Skeletal muscle satellite cell (primary cell): ENCODE results near the gene LKAAEAR1.
A peak's percentile ranks its signal among the peaks of the same experiment; 100 is the strongest.

Experiments used
- H3K27me3 ChIP-seq: 2 replicates; pipeline ENCODE4 v1.7.0; 2013; ENCODE audit warnings: low read length; ENCODE audit not compliant: control insufficient read depth, insufficient read depth
- H3K36me3 ChIP-seq: 2 replicates; pipeline ENCODE4 v1.7.0; 2013; ENCODE audit warnings: mild to moderate bottlenecking, control low read depth, low read length; ENCODE audit not compliant: insufficient read depth
- H3K4me1 ChIP-seq: 2 replicates; pipeline ENCODE4 v1.7.0; 2013; ENCODE audit warnings: low read length; ENCODE audit not compliant: control insufficient read depth, insufficient read depth
- H3K4me2 ChIP-seq: 2 replicates; pipeline ENCODE4 v1.7.0; 2013; ENCODE audit warnings: mild to moderate bottlenecking, low read length
- H3K4me3 ChIP-seq: 2 replicates; pipeline ENCODE4 v1.7.0; 2013; ENCODE audit warnings: low read length
- H3K9ac ChIP-seq: 2 replicates; pipeline ENCODE4 v1.7.0; 2013; ENCODE audit warnings: mild to moderate bottlenecking, low read depth, low read length, moderate library complexity
- H3K9me3 ChIP-seq: replicated peaks from 2 replicates; pipeline ENCODE4 v1.7.0; 2013; ENCODE audit warnings: mild to moderate bottlenecking, control low read depth, low read length

Gene LKAAEAR1

DNA sequence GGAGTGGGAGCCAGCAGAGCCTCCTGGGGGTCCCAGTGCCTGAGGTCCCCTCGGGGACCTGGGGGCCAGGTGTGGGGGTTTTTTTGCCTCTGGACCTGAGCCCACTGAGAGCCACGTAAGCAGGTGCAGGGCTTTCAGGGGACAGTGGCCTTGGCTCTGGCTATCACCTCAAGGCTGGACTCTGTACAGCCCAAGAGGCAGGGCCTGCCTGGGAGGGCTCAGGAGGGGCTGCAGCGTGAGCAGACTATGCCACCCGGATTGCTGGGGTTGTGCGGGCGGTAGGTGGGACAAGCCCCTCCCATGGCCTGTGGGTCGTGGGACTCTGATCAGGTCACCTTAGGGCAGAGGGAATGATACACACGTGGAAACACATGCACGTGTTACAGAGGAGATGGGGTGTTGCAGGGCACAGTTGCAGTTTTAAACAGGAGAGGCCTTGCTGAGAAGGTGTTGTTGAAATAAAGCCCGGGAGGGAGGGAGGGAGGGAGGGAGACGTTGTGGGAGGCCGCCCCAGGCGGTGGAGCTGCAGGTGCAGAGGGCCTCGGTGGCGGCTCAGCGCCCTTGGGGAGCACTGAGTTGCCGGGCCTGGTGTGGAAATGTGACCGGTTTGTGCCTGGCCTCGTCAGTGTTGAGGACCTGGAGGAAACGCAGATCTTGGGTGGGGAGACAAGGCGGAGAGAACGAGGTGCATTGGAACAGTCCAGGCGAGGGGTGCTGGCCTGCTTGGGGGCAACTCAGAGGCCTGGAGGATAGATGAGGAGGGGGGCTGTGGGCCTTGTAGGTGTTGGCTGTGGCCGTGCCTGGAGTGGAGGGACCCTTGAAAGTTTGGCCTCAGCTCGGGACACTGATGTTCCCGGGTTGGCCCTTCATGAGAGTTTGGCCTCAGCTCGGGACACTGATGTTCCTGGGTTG is 18.9 kb downstream of the LKAAEAR1 start:
- H3K9ac ChIP-seq: no peak overlapping the region
- peaks cover 33% of the 10 kb centered on the region for H3K4me1 ChIP-seq
- no peaks in the 10 kb centered on the region for H3K9me3 ChIP-seq
- H3K4me3 ChIP-seq: no peak overlapping the region
- H3K4me2 ChIP-seq: peak overlapping the region; percentile 50
- no peaks in the 10 kb centered on the region for H3K36me3 ChIP-seq
- no peaks in the 10 kb centered on the region for H3K27me3 ChIP-seq

DNA sequence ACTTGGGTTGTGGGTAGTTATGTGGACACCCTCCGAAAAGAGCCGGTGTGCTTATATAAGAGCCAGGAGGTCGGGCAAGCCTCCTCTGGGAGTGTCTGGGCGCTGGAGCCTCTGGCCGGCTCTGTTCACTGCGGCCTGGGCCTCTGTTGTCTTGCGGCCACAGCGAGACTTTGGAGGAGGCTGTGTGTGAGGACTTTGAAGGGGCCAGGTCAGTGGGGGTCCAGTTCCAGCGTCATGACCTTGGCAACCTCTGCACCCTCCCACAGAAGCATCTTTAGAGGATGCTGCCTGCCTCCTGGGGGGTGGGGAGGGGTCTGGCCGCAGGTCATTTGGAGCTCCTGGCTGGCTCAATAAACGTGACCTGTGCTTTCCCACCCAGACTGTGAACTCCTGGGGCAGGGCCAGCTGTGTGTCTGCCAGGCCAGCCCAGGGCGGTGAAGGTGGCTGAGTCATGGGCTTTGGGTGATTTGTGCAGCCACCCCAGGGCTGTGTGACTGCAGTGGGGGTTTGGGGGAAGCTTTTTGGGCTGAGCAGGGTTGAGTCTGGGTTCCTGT is 20.0 kb downstream of the LKAAEAR1 start:
- Histone ChIP-seq H3K9me3 (no peaks in the 10 kb centered on the region), H3K4me2 (peak overlapping the region; percentile 84), H3K4me1 (peaks cover 33% of the 10 kb centered on the region), H3K27me3 (no peaks in the 10 kb centered on the region), H3K36me3 (no peaks in the 10 kb centered on the region), H3K4me3 (peak overlapping the region; percentile 94), H3K9ac (peak overlapping the region; percentile 93)

DNA sequence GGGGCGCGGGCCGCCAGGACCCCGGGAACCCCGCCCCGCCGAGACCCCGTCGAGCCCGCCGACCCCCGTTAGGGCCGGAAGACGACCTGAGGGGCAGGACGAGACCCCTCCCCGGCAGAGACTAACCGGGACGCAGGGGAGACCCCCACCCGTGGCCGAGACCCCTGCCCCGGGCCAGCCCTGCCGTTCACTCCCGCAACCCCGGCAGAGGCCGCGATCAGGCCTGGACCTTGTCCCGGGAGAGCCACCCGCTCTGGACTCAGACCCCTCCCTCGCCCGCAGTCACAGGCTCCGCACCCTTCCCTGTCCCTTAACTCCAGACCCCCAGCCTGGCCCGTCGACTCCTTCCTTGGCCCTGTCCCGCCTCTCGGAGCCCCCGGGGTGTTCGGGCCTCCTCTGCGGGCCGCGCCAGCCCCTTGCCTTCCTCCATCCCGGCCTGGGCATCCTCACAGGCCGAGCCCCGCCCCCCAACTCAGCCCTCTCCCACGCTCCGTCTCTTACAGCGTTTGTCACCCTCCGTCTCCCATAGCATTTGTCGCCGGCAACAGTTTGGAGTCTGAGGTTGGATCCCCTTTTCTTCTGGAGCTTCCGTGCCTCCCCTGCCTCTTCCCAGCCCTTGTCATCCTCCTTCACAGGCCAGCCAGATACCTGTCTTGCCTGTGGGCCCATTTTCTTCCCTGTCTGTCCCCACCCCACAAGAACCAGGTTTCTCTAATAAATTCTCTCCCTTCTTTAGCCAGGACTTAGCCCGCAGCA is 20.6 kb downstream of the LKAAEAR1 start:
- Histone ChIP-seq H3K4me1 (peaks cover 33% of the 10 kb centered on the region), H3K4me3 (peak overlapping the region; percentile 94)

DNA sequence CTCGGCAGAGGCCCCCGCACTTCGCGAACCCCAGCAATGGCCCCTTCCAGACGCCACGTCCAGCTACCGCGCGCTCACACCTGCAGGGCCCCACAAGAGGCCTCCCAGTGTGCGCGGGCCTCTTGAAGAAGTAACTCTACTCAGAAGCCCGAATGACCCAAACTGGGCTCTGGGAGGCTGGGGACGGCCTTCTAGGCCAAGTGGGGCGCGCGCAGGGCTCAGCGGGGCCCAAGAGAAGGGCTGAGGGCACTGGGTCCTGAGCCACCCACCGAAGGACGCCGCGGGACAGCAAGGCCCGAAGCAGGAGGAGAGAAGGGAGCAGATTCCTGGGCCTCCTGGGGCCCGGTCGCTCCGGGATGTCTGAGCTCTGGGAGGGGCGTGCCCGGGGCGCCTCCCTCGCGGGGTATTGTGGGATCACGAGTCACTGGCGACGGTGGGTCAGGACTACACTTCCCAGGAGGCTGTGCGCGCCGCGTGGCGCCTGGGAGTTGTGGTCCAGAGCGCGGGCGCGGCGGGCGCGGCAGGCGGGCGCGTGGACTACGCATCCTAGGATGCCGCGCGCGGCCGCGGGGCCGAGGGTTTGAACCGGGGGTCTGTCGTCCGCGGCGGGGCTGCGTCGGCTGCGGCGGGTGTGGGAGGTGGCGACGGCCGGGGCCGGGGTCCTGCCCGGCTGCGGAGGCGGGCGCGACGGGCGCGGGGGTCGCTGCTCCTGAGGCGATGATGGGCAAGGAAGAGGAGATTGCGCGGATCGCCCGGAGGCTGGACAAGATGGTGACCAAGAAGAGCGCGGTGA is 21.4 kb downstream of the LKAAEAR1 start, which contains the start of gene TCEA2:
Gene TCEA2 (plus strand): TSS at position 603 of the 793 bp plus-strand sequence. CDS start 115 bp downstream, at position 718.
- peak within 1 kb of the TSS; percentile 94 for H3K4me3 ChIP-seq
- no peaks in the 10 kb centered on the region for H3K27me3 ChIP-seq
- H3K4me2 ChIP-seq: peak within 1 kb of the TSS; percentile 93
- no peaks in the 10 kb centered on the region for H3K36me3 ChIP-seq
- peak within 1 kb of the TSS; percentile 93 for H3K9ac ChIP-seq
- peaks cover 40% of the 10 kb centered on the region for H3K4me1 ChIP-seq
- no peaks in the 10 kb centered on the region for H3K9me3 ChIP-seq

More for the DNA sequence above, 20.6 kb downstream of the LKAAEAR1 start:
- no peaks in the 10 kb centered on the region for H3K9me3 ChIP-seq
- H3K36me3 ChIP-seq: no peaks in the 10 kb centered on the region
- peak overlapping the region; percentile 93 for H3K9ac ChIP-seq
- no peaks in the 10 kb centered on the region for H3K27me3 ChIP-seq
- peak overlapping the region; percentile 84 for H3K4me2 ChIP-seq

DNA sequence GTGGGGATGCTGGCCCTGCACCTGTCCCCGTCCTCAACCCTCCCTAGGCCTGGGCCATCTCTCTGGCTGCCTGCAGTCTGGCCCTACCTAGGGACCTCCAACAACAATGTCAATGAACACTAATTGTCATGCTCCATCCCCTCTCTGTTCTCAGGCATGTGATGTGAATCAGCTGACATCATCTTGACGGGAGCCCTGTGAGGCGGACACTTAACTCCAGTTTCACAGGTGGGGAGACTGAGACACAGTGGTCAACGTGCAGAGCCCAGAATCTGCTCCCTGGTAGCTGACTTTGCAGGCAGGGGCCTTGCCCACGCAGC is 22.0 kb downstream of the LKAAEAR1 start:
- peak overlapping the region; percentile 94 for H3K4me3 ChIP-seq
- peak overlapping the region; percentile 93 for H3K4me2 ChIP-seq
- no peaks in the 10 kb centered on the region for H3K9me3 ChIP-seq
- peaks cover 40% of the 10 kb centered on the region for H3K4me1 ChIP-seq
- no peaks in the 10 kb centered on the region for H3K27me3 ChIP-seq
- peak overlapping the region; percentile 93 for H3K9ac ChIP-seq
- no peaks in the 10 kb centered on the region for H3K36me3 ChIP-seq

DNA sequence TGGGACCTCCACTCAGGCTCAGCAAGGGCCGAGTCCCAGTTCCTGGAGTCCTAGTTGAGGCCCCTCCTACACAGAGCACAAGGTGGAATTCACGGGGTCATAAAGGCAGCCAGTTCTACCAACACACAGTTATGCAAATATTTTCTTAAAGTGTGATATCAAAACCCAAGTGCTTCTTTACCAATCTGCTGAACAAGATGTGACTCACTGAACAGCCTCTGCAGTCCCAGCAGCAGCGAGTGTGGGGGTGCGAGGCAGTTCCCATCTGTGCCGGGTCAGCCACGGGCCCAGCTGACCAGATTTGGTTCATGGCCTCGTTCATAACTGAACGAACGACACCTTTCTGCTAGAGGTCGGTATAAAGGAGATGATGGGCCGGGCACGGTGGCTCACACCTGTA is 25.7 kb downstream of the LKAAEAR1 start:
- H3K27me3 ChIP-seq: peaks cover 10% of the 10 kb centered on the region
- H3K4me3 ChIP-seq: no peak overlapping the region
- peak overlapping the region; percentile 18 for H3K4me2 ChIP-seq
- peaks cover 15% of the 10 kb centered on the region for H3K4me1 ChIP-seq
- no peaks in the 10 kb centered on the region for H3K9me3 ChIP-seq
- H3K9ac ChIP-seq: no peak overlapping the region
- no peaks in the 10 kb centered on the region for H3K36me3 ChIP-seq

DNA sequence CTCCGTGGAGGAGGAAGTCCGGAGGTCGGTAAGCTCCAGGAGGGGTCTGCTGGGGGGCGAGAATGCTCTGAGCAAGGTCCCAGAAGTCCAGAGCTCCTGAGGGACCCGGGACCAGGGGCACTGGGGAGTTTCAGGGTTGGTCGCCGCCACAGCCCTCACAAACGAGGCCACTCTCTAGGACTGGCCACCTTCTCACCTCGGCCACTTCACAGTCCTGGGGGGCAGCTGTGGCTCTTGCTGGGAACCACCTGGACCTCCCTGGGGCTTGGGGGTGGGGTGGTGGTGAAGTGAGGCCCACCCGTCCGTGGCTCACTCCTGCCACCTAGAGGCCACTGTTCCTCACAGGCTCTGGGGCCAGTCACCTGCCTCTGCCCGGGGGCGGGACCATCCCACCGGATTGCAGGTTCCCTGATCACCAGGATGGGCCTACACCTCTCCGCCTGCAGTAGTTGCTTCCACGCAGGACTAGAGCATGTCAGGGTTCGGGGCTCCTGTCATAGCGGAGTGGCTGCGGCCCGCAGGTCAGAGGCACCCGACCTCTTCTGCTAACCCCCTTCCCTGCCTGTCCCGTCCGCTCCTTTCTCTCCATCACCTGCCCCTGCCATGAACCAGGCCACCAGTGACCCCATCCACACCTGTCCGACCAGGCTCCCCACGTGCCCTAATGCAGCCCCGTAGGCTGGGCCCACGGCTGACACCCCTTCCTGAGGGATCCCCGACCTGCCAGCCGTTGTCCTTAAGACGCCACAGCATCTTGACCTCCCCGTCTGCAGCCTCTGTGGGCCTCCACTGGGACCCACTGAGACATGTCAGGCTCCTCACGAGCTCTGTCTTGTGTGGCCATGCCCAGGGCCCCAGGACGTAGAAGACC is 26.3 kb downstream of the LKAAEAR1 start:
- peaks cover 15% of the 10 kb centered on the region for H3K4me1 ChIP-seq
- peak overlapping the region; percentile 18 for H3K4me2 ChIP-seq
- no peak overlapping the region for H3K9ac ChIP-seq
- H3K4me3 ChIP-seq: no peak overlapping the region
- peaks cover 10% of the 10 kb centered on the region for H3K27me3 ChIP-seq
- H3K9me3 ChIP-seq: no peaks in the 10 kb centered on the region
- H3K36me3 ChIP-seq: no peaks in the 10 kb centered on the region

DNA sequence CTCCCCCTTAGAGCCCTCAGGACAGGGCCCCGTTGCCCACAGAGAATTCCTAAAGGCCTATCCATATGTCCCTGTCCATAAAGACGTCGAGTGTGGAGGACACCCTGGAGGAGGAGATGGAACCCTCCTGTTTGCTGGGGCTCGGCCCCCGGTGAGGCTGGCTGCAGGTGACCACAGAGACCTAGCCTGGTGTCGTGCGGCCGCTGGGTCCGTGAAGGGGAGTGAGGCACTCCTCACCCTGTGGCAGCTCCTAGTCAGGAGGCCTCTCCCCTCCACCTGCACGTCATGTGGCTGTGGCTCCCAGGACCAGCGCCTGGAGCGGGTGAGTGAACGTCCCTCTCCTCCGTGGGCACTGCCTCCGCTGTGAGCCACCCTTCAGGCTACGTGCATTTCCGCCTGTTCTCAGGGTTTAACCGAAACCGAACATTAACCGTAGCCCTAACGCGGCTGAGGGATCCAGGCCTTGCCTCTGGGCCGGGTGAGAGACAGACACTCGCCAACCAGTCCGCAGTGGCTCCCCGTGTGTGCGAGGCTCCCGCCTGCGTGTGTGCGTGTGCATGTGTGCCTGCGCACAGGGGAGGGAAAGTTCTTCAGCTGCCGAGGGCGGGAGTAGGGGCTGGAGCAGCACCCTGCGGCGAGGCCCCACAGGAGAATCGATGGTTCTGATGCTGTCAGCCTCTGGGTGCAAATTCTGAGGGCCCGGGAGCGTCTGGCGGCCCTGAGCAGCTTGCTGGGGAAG is 27.1 kb downstream of the LKAAEAR1 start:
- Histone ChIP-seq H3K9ac (no peak overlapping the region), H3K36me3 (no peaks in the 10 kb centered on the region), H3K4me2 (no peak overlapping the region), H3K4me1 (peaks cover 8% of the 10 kb centered on the region), H3K27me3 (peaks cover 17% of the 10 kb centered on the region), H3K4me3 (no peak overlapping the region), H3K9me3 (no peaks in the 10 kb centered on the region)

DNA sequence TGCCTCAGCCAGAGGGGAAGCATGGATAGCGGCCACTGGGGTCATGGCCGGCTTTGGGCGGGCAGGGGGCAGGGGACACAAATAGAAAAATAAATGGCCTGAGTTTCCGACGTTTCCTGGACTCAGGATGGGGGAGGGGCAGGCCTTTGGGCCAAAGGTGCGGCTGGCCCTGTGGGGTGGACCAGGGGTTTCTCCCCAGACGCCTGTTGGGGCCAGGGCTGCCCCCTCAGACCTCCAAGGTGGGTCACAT is 27.6 kb downstream of the LKAAEAR1 start:
- peaks cover 21% of the 10 kb centered on the region for H3K27me3 ChIP-seq
- H3K4me1 ChIP-seq: peaks cover 7% of the 10 kb centered on the region
- H3K4me3 ChIP-seq: no peak overlapping the region

More for the DNA sequence above, 27.6 kb downstream of the LKAAEAR1 start:
- no peaks in the 10 kb centered on the region for H3K9me3 ChIP-seq
- H3K4me2 ChIP-seq: no peak overlapping the region
- no peaks in the 10 kb centered on the region for H3K36me3 ChIP-seq
- no peak overlapping the region for H3K9ac ChIP-seq
